ENCODE data around the gene C8A.

Gene C8A

GRCh38 chr1:56901716-56902115 is 47.1 kb downstream of the C8A start:
- no peak for DNase-seq (ENCODE audit: low spot score)
- TF ChIP-seq, protein P1, sequence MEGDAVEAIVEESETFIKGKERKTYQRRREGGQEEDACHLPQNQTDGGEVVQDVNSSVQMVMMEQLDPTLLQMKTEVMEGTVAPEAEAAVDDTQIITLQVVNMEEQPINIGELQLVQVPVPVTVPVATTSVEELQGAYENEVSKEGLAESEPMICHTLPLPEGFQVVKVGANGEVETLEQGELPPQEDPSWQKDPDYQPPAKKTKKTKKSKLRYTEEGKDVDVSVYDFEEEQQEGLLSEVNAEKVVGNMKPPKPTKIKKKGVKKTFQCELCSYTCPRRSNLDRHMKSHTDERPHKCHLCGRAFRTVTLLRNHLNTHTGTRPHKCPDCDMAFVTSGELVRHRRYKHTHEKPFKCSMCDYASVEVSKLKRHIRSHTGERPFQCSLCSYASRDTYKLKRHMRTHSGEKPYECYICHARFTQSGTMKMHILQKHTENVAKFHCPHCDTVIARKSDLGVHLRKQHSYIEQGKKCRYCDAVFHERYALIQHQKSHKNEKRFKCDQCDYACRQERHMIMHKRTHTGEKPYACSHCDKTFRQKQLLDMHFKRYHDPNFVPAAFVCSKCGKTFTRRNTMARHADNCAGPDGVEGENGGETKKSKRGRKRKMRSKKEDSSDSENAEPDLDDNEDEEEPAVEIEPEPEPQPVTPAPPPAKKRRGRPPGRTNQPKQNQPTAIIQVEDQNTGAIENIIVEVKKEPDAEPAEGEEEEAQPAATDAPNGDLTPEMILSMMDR (conservative IDR thresholded peaks at IDR 0.05; ENCODE audit: low read depth), result no peak
- ChIA-PET POLR2A (ENCODE audit: low non-redundant PET) (no interaction called here), CTCF (no interaction called here)
- H3K27ac ChIP-seq, result no peak overlapping the region

- DNase-seq (ENCODE audit: low spot score), result no peak
- no peak overlapping the region for H3K27ac ChIP-seq
- POLR2A ChIA-PET (ENCODE audit: low non-redundant PET), result no interaction called here
- CTCF ChIA-PET, result no interaction called here
- TF ChIP-seq, protein P1 (conservative IDR thresholded peaks at IDR 0.05; ENCODE audit: low read depth), result no peak
Observed at GRCh38 chr1:56903778-56904177, 49.2 kb downstream of the C8A start.

GRCh38 chr1:56904663-56905397 is 50.2 kb downstream of the C8A start:
- no peak overlapping the region for H3K27ac ChIP-seq
- TF ChIP-seq, protein P1 (conservative IDR thresholded peaks at IDR 0.05; ENCODE audit: low read depth), result no peak
- DNase-seq (ENCODE audit: low spot score), result no peak
- ChIA-PET CTCF (no interaction called here), POLR2A (ENCODE audit: low non-redundant PET) (no interaction called here)

DNA sequence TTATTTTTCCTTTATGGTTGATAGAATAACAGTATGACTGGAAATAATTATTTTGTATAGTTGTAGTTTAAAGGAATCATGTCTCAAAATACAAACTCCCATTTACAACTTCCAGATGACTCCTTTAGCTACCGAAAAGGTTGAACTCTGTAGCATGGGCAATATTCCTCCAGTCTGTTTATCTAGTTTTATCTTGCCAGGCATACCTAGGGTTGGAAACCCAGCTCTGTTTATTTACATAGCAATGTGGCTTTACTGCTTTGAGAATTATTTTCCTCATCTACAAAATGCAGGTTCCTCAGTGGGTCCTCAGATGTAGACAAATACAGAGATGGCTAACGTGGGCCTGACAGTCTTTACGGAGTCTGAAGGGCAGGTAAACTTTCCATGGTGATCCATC is 51.1 kb downstream of the C8A start:
- TF ChIP-seq, protein P1 (conservative IDR thresholded peaks at IDR 0.05; ENCODE audit: low read depth), result no peak
- CTCF ChIA-PET, result no interaction called here
- DNase-seq (ENCODE audit: low spot score), result no peak
- POLR2A ChIA-PET (ENCODE audit: low non-redundant PET), result no interaction called here
- H3K27ac ChIP-seq, result no peak overlapping the region

GRCh38 chr1:56908619-56909221 is 54.1 kb downstream of the C8A start:
- H3K27ac ChIP-seq, result no peak overlapping the region
- TF ChIP-seq, protein P1 (conservative IDR thresholded peaks at IDR 0.05; ENCODE audit: low read depth), result no peak
- POLR2A ChIA-PET (ENCODE audit: low non-redundant PET), result no interaction called here
- no peak for DNase-seq (ENCODE audit: low spot score)
- CTCF ChIA-PET, result interaction anchor here (0.8 kb wide), 1 partner anchor 23 kb away, joined by 4 read pairs; no protein-coding TSS in a partner anchor

- TF ChIP-seq, protein P1 (conservative IDR thresholded peaks at IDR 0.05; ENCODE audit: low read depth), result no peak
- no peak for DNase-seq (ENCODE audit: low spot score)
- CTCF ChIA-PET, result interaction anchor here (0.6 kb wide), 1 partner anchor 377 kb away, joined by 3 read pairs; no protein-coding TSS in a partner anchor
- no peak overlapping the region for H3K27ac ChIP-seq
- POLR2A ChIA-PET (ENCODE audit: low non-redundant PET), result no interaction called here
Observed at GRCh38 chr1:56910441-56910985, 55.9 kb downstream of the C8A start.
